ENCODE measurements around the gene INPP5A.

Gene INPP5A

DNA sequence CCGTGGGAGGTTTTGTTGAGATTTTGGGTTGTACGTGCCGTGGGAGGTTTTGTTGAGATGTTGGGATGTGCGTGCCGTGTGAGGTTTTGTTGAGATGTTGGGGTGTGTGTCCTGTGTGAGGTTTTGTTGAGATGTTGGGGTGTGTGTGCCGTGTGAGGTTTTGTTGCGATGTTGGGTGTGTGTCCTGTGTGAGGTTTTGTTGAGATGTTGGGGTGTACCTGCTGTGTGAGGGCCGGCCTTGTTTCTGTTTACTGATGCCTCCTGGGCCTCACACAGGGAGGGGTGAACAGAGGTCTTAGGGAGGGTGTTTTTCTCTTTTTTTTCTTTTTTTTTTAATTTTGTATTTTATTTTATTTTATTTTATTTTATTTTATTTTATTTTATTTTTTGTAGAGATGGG is 36.7 kb downstream of the INPP5A start:
- H3F3A ChIP-seq (ENCODE audit: control insufficient read depth, insufficient read depth), result no peaks in the 10 kb centered on the region
- H3K27ac ChIP-seq (ENCODE audit: low read depth, low read length), result no peak overlapping the region
- H3K9me3 ChIP-seq (ENCODE audit: control insufficient read depth, insufficient read depth, low read length), result no peaks in the 10 kb centered on the region
- no peaks in the 10 kb centered on the region for H3K36me3 ChIP-seq (ENCODE audit: control insufficient read depth, low read length)
- H3K4me2 ChIP-seq (ENCODE audit: low read length), result no peak overlapping the region
- no peak overlapping the region for H3K4me3 ChIP-seq (ENCODE audit: low read length)
- no peak for TF ChIP-seq CTCF (IDR thresholded peaks at IDR 0.05; ENCODE audit: low read depth, low read length, poor library complexity, severe bottlenecking)
- TF ChIP-seq EZH2phosphoT487 (IDR thresholded peaks at IDR 0.05; ENCODE audit: borderline replicate concordance, low read length), result no peak
- peaks cover 28% of the 10 kb centered on the region for H3K4me1 ChIP-seq (ENCODE audit: control insufficient read depth, low read length)
- no peaks in the 10 kb centered on the region for H3K9me2 ChIP-seq (replicated peaks; ENCODE audit: control insufficient read depth, low read length)
- H3K27me3 ChIP-seq (ENCODE audit: control insufficient read depth, low read length), result no peaks in the 10 kb centered on the region
- H4K20me1 ChIP-seq (ENCODE audit: control insufficient read depth, insufficient read depth, low read depth, low read length), result 0 out of 2 replicates have a peak, but pooled peaks cover 3% of the 10 kb centered on the region
- peaks cover 3% of the 10 kb centered on the region; the same call in 1 of the 2 replicates for H3K79me2 ChIP-seq (ENCODE audit: control insufficient read depth, low read length)

DNA sequence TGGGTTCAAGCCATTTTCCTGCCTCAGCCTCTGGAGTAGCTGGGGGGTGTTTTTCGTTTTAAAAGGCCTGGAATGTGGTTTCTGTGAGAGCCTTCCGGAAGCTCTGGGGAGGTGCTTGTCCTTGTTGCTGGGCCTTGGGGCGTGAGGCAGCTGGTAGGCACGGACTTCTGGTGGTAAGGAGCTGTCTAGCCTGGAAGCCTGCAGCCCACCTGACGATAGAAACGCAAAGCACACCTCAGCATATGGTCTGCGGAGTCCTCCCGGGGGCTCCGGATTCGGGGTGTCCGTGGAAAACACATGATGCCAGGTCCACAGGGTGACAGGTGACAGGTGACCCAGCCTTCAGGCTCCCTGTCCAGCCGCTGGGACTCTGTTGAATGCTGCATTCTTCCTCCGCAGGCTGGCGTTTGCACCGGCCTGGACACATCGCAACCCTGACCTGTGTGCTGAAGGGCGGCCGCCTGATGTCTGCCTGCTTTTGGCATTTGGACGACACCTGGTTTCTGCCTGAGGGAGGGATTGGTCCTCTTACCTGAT is 37.3 kb downstream of the INPP5A start:
- 0 out of 2 replicates have a peak, but pooled peaks cover 3% of the 10 kb centered on the region for H4K20me1 ChIP-seq (ENCODE audit: control insufficient read depth, insufficient read depth, low read depth, low read length)
- peaks cover 3% of the 10 kb centered on the region; the same call in 1 of the 2 replicates for H3K79me2 ChIP-seq (ENCODE audit: control insufficient read depth, low read length)
- H3K9me2 ChIP-seq (replicated peaks; ENCODE audit: control insufficient read depth, low read length), result no peaks in the 10 kb centered on the region
- H3F3A ChIP-seq (ENCODE audit: control insufficient read depth, insufficient read depth), result no peaks in the 10 kb centered on the region
- no peaks in the 10 kb centered on the region for H3K36me3 ChIP-seq (ENCODE audit: control insufficient read depth, low read length)
- H3K4me1 ChIP-seq (ENCODE audit: control insufficient read depth, low read length), result peaks cover 29% of the 10 kb centered on the region
- no peaks in the 10 kb centered on the region for H3K27me3 ChIP-seq (ENCODE audit: control insufficient read depth, low read length)
- no peak overlapping the region for H3K4me3 ChIP-seq (ENCODE audit: low read length)
- no peaks in the 10 kb centered on the region for H3K9me3 ChIP-seq (ENCODE audit: control insufficient read depth, insufficient read depth, low read length)
- no peak for TF ChIP-seq CTCF (IDR thresholded peaks at IDR 0.05; ENCODE audit: low read depth, low read length, poor library complexity, severe bottlenecking)
- no peak for TF ChIP-seq EZH2phosphoT487 (IDR thresholded peaks at IDR 0.05; ENCODE audit: borderline replicate concordance, low read length)
- no peak overlapping the region for H3K27ac ChIP-seq (ENCODE audit: low read depth, low read length)
- no peak overlapping the region for H3K4me2 ChIP-seq (ENCODE audit: low read length)

- peaks cover 34% of the 10 kb centered on the region for H3K4me1 ChIP-seq (ENCODE audit: control insufficient read depth, low read length)
- H3F3A ChIP-seq (ENCODE audit: control insufficient read depth, insufficient read depth), result no peaks in the 10 kb centered on the region
- H3K36me3 ChIP-seq (ENCODE audit: control insufficient read depth, low read length), result no peaks in the 10 kb centered on the region
- H3K4me2 ChIP-seq (ENCODE audit: low read length), result no peak overlapping the region
- H3K9me3 ChIP-seq (ENCODE audit: control insufficient read depth, insufficient read depth, low read length), result no peaks in the 10 kb centered on the region
- peaks cover 3% of the 10 kb centered on the region; the same call in 1 of the 2 replicates for H3K79me2 ChIP-seq (ENCODE audit: control insufficient read depth, low read length)
- no peak overlapping the region for H3K27ac ChIP-seq (ENCODE audit: low read depth, low read length)
- TF ChIP-seq CTCF (IDR thresholded peaks at IDR 0.05; ENCODE audit: low read depth, low read length, poor library complexity, severe bottlenecking) (no peak), EZH2phosphoT487 (IDR thresholded peaks at IDR 0.05; ENCODE audit: borderline replicate concordance, low read length) (no peak)
- no peak overlapping the region for H3K4me3 ChIP-seq (ENCODE audit: low read length)
- 0 out of 2 replicates have a peak, but pooled peaks cover 3% of the 10 kb centered on the region for H4K20me1 ChIP-seq (ENCODE audit: control insufficient read depth, insufficient read depth, low read depth, low read length)
- H3K9me2 ChIP-seq (replicated peaks; ENCODE audit: control insufficient read depth, low read length), result no peaks in the 10 kb centered on the region
- no peaks in the 10 kb centered on the region for H3K27me3 ChIP-seq (ENCODE audit: control insufficient read depth, low read length)
Measured at GRCh38 chr10:132575320-132576201, 38.0 kb downstream of the INPP5A start.

Measured in DOHH2 (cell line).